ENCODE results near the gene GCA. TPM values are rescaled to one million over a fixed set of nuclear protein-coding genes. Genes with fewer than 3 reads are reported as not detected.

The GCA gene
- total RNA-seq, 4 donors from 2014 or later, result 5.4 to 34.3 (median 8.2) TPM

- Histone ChIP-seq H3K27ac (replicated peaks in 1 of 4) (no peak overlapping the region), H3K4me1 (peaks cover 5 to 22% (median 19%) of the 10 kb centered on the region in 4 donors), H3K4me3 (no peak overlapping the region), H3K9me3 (no peaks in the 10 kb centered on the region), H3K36me3 (no peaks in the 10 kb centered on the region), H3K27me3 (no peaks in the 10 kb centered on the region)
- DNase-seq (ENCODE audit: extremely low spot score), result no peak
- intact Hi-C loops (cut with DNase I), result no loop called here
- 91% methylated on average over 12 of the region's 12 CpGs for WGBS
- TF ChIP-seq CTCF (IDR thresholded peaks at IDR 0.05) (no peak), EP300 (IDR thresholded peaks at IDR 0.05) (no peak), POLR2AphosphoS5 (IDR thresholded peaks at IDR 0.05) (no peak), POLR2A (IDR thresholded peaks at IDR 0.05; ENCODE audit: low read depth) (no peak)
These were observed 36.0 kb downstream of the GCA start for GRCh38 chr2:162379719-162380580.

- DNase-seq (ENCODE audit: extremely low spot score), result no peak
- no peak for TF ChIP-seq CTCF (IDR thresholded peaks at IDR 0.05)
- no peak for TF ChIP-seq POLR2AphosphoS5 (IDR thresholded peaks at IDR 0.05)
- no peak for TF ChIP-seq EP300 (IDR thresholded peaks at IDR 0.05)
- TF ChIP-seq POLR2A (IDR thresholded peaks at IDR 0.05; ENCODE audit: low read depth), result no peak
- 37% methylated on average over 4 of the region's 4 CpGs for WGBS
- intact Hi-C loops (cut with DNase I), result no loop called here
- H3K9me3 ChIP-seq, result no peaks in the 10 kb centered on the region
- peaks cover 5 to 22% (median 19%) of the 10 kb centered on the region in 4 donors for H3K4me1 ChIP-seq
- H3K27ac ChIP-seq (replicated peaks in 1 of 4), result no peak overlapping the region
- H3K27me3 ChIP-seq, result no peaks in the 10 kb centered on the region
- H3K4me3 ChIP-seq, result no peak overlapping the region
- H3K36me3 ChIP-seq, result no peaks in the 10 kb centered on the region
These were observed 37.9 kb downstream of the GCA start for GRCh38 chr2:162381851-162382250.

GRCh38 chr2:162382278-162382677 lies 38.3 kb downstream of the GCA start:
- H3K4me3 ChIP-seq, result no peak overlapping the region
- no peaks in the 10 kb centered on the region for H3K36me3 ChIP-seq
- H3K27me3 ChIP-seq, result no peaks in the 10 kb centered on the region
- H3K27ac ChIP-seq (replicated peaks in 1 of 4), result no peak overlapping the region
- H3K4me1 ChIP-seq, result peaks cover 5 to 22% (median 19%) of the 10 kb centered on the region in 4 donors
- DNase-seq (ENCODE audit: extremely low spot score), result no peak
- H3K9me3 ChIP-seq, result no peaks in the 10 kb centered on the region
- 0% methylated on average over 1 of the region's 1 CpG for WGBS
- intact Hi-C loops (cut with DNase I), result no loop called here
- no peak for TF ChIP-seq CTCF (IDR thresholded peaks at IDR 0.05)
- no peak for TF ChIP-seq POLR2AphosphoS5 (IDR thresholded peaks at IDR 0.05)
- TF ChIP-seq EP300 (IDR thresholded peaks at IDR 0.05), result no peak
- TF ChIP-seq POLR2A (IDR thresholded peaks at IDR 0.05; ENCODE audit: low read depth), result no peak

GRCh38 chr2:162385536-162385935 lies 41.6 kb downstream of the GCA start:
- WGBS, result 55% methylated on average over 3 of the region's 3 CpGs
- intact Hi-C loops (cut with DNase I), result no loop called here
- Histone ChIP-seq H3K27me3 (no peaks in the 10 kb centered on the region), H3K9me3 (no peaks in the 10 kb centered on the region), H3K36me3 (no peaks in the 10 kb centered on the region), H3K27ac (replicated peaks in 1 of 4) (no peak overlapping the region), H3K4me3 (no peak overlapping the region), H3K4me1 (peaks cover 5 to 22% (median 19%) of the 10 kb centered on the region in 4 donors)
- TF ChIP-seq POLR2AphosphoS5 (IDR thresholded peaks at IDR 0.05) (no peak), CTCF (IDR thresholded peaks at IDR 0.05) (no peak), EP300 (IDR thresholded peaks at IDR 0.05) (no peak), POLR2A (IDR thresholded peaks at IDR 0.05; ENCODE audit: low read depth) (no peak)
- DNase-seq (ENCODE audit: extremely low spot score), result no peak
